NCI-H82 (cell line): ENCODE measurements around the gene CAPN2.

Experiments used
- DNase-seq: peaks from one replicate; lab custom pipeline; 2025; lab: John Stamatoyannopoulos, UW

Gene CAPN2

DNA sequence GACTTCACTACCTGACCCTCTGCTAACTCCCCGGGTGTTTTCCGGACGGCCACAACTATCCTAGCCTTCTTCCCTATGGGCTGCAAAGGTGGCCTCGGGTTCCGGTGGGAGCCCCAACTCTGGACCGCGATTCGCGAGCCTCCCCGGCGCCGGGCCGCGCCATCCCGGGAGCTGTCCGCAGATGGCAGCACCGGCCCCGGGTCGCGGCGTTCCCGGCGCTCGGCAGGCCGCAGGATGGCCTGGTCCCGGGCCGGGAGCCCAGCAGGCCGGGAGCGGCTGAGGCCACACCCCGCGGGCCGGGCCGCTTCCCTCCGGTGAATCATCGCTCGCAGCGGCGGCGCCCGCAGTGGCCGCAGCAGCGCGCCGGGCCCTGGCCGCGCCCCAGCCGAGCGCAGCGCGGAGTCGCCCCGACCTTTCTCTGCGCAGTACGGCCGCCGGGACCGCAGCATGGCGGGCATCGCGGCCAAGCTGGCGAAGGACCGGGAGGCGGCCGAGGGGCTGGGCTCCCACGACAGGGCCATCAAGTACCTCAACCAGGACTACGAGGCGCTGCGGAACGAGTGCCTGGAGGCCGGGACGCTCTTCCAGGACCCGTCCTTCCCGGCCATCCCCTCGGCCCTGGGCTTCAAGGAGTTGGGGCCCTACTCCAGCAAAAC is at the start of gene CAPN2:
CAPN2 (plus strand) TSS at position 346 of the 656 bp plus-strand sequence; CDS start at position 448, 102 bp downstream.
- DNase-seq, result peak; percentile 78

DNA sequence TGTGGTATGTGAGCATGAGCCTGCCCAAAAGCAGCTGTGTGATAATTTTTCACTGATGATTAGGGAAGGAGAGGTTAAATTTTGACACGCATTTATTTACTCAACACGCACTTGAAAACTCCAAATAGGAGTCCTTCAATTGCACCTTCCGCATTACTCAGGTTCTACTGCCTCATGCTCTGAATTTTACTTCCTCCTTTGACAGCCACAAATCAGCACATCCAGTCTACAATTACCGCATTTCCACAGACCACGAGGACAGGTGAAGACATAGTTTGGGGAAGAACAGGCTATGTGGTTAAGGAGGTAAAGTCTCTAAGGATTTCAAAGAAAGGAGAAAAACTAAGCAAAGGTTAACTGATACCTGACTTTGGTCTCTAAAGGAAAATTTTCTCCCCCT is 49.4 kb upstream of the CAPN2 start:
- no peak for DNase-seq

DNA sequence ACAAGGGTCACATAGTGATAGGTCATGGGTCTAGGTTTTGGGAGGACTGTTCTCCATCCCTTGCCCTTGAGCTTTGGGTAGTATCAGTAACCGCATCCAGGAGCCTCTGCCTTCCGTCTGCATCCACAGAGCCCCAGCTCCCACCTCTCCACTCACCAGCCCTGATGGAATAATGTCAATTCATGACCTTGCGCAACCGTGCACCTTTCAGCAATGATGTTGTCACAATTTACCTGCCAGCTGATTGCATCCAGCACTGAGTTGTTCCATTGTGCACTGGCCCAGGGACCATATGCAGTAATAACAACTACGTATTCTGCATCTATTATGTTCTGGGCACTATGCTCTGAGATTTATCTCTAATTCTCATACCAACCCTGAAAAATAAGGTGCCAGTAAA is 48.2 kb upstream of the CAPN2 start:
- DNase-seq, result no peak

DNA sequence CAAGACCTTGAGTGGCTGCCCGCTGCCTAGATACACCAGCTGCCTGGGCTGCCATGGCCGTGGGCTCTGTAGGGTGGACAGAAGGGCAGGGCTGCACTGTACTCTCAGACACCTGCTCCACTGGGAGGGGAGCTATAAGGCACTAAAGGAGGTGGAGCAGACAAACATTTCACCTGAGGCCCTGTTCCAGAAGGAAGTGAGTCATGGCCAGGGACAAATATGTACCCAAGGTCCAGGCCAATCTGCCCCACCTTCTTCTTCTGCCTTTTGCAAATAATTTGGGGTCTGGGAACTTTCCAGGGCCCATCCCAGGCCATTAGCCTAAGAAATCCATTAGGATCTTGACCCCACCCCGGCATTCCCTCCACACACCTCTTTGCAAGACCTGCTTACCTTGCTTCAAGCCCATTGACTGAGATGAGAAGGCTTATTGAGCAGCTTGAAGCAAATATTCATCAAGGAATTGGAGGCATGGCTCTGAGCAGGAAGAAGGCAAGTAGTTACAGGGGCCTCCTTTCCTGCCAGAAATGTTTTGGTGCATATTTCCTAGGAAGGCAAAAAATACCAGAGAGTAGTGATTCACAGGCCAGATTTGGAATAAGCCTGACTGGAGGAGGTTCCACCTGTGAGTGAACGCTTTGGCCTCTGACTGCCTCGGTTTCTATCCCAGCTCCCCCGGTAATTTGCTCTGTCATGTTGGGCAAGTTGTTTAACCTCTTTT is 46.6 kb upstream of the CAPN2 start, which contains the start of gene CAPN8:
CAPN8 (minus strand) TSS at position 110 of the 721 bp plus-strand sequence; CDS start at position 55, 55 bp downstream.
- DNase-seq, result no peak

DNA sequence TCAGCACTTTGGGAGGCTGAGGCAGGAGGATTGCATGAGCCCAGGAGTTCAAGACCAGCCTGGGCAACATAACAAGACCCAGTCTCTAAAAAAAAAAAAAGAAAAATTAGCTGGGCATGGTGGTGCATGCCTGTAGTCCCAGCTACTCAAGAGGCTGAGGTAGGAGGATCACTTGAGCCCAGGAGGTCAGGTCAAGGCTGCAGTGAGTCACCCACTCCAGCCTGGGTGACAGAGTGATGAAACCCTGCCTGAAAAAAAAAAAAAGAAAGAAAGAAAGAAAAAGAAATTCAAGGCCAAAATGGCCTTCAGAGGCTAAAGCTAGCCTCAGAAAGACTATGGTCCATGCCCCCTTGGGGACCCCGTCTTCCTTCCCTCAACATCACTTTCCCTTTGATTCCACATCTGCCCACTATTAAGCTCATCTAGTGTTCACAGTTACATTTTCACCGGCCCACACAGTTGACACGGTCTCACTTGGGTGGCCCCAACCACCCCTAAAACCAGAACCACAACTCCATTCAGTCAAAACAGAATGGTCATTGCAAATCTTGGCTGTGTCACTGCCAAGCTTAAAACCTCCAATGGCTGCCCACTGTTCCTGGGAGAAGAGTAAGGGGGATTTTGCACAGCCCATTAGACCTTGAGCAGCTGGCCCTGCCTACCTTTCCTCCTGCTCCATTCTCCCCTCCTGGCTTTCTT is 44.7 kb upstream of the CAPN2 start:
- DNase-seq, result no peak

DNA sequence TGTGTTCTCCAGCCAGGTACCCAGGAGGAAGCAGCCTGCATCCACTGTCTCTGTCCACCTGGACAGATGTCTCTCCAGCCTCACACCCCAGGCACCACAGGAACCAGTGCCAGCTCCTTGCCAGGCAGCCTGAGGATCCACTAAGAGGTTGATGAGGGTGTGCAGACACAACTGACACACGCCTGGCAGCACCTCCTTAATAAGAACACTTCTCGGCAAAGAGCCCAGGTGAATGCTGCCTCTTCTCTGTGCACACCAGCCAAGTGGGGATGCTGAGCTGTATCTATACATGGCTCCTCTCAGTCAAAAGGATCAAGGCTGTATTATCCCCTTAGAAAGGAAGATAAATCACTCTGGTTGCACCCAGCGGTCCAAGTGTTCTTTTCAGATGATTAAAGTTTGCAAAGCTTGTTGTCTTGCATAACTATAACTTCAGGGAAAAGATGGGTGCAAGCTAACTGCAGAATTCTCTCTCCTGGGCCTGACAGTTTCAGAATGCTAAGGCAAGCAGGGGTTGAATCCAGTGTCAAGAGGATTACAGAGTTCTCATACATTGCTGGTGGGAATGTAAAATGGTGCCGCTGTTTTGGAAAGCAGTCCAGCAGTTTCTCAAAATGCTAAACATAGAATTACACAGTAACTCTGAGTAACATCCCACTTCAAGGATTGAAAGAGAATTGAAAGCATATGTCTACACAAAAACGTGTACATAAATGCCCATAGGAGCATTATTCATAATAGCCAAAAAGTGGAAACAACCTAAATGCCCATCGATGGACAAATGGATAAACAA is 43.1 kb upstream of the CAPN2 start:
- no peak for DNase-seq

DNA sequence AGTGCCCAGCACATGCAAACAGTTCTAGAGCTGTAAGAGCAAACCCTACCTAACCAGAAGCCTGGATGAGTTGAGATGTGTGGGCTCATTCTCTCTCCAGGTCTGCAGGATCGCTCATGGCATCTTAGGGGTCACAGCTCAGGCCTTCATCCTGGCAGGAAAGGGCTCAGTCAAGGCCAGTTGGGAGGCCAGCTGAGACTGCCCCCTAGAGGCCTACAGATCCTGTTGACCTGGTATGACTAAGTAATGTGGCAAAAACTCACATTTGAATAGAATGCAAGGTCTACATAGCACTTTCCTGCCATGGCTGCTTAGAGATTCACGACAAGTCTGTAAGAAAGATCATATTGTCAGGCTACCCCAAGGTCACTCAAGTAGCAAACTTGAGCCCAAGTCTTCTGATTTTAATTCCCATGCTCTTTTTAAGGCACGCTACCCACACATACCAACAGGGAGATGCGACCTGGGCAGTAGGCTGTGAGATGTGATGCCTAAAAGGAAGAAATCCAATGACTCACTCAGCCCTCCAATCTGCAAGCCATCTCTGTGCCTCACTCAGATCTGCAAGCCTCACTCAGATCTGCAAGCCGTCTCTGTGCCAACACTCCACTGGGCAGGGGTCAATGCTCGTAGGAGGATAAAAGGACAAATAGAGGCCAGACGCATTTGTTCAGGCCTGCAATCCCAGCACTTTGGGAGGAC is 41.7 kb upstream of the CAPN2 start:
- DNase-seq, result peak; percentile 77

DNA sequence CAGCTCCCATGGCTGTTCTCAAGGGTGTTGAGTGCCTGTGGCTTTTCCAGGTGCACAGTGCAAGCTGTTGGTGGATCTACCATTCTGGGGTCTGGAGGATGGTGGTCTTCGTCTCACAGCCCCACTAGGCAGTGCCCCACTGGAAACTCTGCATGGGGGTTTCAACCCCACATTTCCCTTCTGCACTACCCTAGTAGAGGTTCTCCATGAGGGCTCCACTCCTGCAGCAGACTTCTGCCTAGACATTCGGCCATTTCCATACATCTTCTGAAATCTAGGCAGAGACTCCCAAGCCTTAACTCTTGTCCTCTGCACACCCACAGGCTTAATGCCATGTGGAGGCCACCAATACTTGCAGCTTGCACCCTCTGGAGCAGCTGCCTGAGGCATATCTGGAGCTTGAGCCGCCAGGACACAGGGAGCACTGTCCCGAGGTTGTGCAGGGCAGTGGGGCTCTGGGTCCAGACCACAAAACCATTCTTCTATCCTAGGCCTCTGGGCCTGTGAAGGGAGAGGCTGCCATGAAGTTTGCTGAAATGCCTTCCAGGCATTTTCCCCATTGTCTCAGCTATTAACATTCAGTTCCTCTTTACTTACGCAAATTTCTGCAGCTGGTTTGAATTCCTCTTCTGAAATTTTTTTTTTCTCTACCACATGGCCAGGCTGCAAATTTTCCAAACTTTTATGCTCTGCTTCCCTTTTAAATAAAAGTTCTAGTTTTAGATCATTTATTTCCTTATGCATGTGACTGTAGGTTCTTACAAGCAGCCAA is 38.0 kb upstream of the CAPN2 start:
- DNase-seq, result no peak

DNA sequence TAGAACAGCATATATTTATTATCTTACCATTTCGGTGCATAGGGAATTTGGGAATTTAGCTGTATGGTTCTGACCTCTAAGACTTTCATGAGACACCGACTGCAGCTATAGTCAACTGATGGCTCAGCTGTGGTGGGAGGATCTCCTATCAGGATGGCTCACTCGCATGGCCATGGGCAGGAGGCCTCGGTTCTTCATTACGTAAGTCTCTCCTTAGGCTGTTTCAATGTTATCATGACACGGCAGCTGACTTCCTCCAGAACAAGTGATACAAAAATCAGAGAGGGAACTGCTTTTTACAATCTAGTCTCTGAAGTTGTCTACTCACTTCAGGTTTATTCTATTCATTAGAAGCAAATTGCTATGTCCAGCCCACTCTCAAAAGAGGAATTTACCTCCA is 33.5 kb upstream of the CAPN2 start:
- no peak for DNase-seq

DNA sequence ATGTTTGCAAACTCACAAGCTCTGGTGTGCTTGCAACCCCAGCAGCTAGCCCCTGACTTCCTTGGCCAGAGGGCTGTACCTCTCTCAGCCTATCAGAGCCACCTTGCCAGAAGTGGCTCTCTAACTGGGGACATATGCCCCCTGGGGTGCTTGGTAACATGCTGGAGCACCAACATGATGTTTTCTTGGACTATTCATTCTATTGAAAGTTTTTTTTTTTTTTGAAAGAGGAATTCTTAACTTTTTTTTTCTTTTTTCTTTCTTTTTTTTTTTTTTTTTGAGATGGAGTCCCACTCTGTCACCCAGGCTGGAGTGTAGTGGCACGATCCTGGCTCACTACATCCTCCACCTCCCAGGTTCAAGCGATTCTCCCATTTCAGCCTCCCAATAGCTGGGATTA is 32.2 kb upstream of the CAPN2 start:
- no peak for DNase-seq

DNA sequence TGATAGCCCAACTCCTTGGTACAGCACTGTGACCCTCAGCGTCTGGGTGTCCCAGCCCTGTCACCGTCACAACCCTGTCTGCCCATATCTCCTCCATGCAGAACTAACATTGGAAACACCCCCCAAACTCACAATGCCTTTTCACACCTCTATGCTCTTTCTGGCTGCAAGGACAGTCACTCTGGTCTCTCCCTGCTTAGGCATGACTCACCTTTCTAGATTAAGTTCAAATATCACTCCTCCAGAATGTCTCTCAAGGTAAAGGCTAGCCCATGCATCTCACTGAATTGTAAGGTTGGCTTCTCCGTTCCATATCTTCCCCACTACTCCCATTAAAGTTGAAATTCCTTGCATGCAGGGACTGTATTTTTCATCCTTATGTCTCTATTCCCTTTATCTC is 29.8 kb upstream of the CAPN2 start:
- DNase-seq, result no peak

DNA sequence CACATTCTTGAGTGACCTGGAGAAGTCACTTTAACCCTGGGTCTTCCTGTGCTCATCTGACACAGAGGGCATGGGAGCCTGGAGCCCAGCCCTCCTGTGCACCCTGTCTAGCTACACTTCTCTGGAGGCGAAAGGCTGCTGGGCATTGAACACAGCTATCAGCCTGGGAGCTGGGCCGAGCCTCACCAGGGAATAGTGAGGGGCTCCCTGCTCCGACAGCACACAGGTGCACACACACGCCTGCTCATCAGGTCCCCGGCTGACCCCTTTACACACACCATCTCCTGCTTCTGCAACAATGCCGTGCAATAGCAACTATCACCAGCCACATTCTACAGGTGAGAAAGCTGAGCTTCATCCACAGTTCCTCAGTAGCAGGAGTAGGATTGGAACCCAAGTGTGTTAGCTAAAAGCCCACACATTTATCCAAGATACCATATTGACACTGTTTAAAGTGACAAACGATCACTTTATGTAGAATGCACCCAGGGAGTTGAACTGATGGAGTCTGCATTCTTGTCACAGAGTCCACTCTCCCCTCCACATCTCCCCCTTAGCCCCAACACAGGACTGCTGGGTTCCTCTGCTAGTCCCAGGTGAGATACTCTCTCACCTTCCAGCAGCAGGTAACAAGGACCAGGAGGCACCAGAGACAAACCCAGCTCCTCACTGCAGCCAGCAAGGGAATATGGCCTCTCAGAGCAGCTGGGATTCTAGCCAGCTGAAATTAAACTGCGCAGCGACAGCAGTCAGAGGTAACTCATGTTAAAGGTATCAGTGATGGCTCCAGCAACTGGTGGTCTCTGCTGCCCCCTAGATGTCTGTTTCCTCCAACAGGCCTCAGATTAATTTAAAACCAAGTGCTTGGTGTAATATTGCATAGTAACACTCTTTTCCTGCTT is 28.5 kb upstream of the CAPN2 start:
- DNase-seq, result peak; percentile 88

DNA sequence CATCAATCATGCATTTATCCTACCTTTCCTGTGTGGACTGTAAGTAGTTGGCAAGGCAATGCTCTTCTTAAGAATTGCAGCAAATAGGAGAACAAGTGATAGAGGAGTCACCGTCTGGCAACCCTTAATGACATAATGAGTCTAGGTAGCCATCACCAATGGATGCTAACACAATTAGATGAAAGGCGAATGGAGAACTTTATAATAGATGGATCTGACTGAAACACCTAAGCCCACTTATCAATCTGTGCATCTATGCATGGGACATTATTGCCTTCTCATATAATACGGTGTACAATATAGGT is 27.9 kb upstream of the CAPN2 start:
- no peak for DNase-seq

DNA sequence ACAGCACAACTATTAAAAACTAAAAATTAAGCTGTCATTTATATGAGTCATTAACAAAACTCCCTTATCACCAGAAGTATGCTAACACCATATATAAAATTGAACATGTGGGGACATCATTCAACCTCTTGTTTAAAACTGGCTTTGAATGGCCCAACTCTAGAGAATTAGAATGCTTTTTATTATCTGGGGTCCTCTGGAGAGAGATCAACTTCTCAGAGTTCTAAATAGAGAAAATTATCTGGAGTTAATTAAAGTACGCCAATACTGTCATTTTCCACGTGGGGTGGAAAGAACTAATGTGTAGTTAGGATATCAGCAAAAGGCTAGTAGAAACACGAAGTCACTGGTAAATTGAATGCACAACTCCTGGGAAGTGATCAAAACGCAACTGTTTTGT is 21.2 kb upstream of the CAPN2 start:
- DNase-seq, result no peak

DNA sequence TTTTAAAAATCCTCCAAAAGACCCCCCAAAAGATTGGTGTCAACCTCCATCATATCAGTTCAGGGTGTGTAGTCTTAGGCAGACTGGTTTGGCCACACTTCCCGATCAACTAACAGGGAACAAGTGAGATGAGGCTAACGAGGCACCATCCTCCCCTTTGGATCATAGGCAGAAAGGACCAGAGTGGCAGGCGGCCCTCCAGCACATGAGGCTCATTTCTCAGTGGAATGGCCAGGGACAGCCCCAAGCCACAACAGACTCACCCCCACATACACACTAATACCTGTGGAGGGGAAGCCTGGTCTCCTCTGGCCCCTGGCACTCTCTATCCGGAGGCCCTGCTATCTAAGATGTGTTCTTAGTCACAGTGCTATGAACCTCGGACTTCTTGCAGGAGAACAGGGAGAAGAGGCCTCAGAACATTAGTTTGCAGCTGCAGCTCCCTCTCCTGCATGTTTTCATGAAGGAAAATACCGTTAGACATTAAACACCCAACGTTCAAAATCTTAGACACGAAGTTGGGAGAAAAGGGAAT is 17.3 kb upstream of the CAPN2 start:
- no peak for DNase-seq

DNA sequence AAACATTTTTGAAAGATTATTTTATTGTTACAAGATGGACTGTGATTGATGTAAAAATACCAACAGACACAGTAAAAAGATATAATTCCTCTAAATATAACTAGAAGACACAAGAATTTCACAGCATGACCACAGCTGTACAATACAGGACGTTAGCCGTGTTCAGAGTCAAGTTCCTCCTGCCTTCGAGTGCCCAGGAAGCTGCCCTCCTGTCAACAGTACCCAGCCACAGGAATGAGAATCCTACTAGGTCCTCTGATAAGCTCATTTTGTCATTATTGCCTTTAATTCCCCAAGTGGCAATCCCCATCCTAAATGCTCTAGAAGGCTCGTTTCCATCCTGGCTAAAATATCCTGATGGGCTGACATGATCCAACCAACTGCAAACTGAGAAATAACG is 16.4 kb upstream of the CAPN2 start:
- peak; percentile 34 for DNase-seq

DNA sequence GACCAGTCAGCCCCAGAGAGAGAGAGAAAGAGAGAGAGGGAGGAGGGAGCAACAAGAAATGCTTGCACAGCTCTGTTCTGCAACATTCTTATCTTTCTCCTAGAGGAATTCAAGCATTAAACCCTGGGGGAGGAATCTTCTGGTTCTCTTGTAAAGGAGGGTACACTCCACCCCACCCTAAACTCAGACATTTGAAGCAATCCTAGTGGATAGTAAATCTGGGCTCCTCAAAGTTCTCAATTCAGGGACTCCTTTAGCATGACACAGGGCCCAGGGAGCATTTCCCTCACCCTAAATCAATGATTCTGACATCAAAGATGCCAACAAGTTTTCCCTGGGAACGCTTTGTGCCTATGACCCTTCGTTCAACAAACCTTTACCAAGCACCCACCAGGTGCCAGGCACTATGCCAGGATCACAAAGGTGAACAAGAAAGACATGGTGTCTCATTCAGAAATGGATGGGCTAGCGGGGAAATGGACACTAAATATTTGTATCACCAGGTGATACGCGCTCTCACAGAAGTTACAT is 11.9 kb upstream of the CAPN2 start:
- no peak for DNase-seq

DNA sequence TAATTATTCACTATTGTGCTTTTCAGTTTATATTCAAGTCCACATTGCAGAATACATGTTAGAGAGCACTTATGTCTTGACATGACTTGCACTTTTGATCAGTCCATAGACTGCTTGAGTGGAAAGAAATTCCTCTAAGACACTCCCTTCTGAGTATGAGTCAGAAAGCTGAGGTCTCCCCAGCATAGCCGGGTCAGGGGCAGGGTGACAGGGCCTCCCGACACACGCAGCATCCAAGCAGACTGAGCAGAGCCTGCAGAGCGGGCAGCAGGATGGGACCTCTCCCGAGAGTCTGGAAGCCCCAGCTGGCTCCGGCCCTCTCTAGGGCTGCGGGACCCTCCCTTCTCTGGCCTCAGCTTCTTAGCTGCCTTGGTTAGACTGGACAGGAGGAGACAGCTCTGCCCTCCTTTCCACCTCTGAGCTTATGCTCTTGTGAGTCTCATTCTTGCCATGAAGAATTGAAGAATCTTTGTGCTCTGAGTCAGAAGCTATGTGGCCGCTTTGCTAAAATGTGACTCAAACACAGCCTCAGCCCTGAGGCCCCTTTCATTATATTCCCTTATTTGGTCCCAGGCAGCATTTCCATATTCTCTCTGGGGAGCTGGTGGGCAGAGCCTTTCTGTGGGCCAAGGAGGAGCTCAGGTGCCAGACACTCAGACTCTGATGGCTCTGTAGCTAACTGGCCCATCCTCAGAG is 11.2 kb upstream of the CAPN2 start:
- DNase-seq, result no peak
